ENCODE results near the gene CAPN5.

CAPN5 gene

DNA sequence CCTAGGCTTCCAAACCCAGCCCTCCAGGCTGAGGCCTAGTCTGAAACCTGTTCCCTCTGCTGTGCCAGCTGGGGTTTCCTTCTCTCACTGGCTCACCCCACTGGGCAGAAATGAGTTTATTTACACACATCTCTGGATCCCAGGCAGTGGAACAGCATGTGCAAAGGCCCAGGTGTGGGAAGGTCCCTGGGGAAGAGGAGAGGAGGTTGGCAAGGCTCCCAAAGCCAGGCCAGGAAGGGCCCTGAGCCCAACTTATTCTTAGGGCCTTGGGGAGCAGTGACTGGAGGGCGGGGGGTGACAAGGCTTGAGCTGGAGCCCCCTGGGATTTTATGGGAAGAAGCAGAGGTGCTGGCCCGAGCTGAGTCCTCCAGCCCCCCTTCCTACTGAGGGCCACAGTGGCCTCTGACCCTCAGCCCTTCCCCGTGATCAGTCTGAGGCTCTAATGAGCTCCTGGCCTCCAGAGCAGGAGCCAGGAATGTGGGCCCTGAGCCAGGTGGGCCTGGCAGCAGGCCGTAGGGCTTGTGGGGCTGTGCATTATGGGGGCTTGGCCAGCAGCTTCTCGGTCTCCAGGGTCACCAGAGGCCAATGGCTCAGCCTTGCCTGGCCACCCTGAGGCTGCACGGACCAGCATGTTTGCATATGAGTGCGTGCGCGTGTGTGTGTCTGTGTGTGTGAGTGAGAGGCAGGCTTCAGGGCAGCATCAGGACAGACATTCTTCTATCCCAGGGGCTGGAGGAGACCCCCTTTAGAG is 64.2 kb downstream of the CAPN5 start:
- DNase-seq (ENCODE audit: low spot score), result no peak

DNA sequence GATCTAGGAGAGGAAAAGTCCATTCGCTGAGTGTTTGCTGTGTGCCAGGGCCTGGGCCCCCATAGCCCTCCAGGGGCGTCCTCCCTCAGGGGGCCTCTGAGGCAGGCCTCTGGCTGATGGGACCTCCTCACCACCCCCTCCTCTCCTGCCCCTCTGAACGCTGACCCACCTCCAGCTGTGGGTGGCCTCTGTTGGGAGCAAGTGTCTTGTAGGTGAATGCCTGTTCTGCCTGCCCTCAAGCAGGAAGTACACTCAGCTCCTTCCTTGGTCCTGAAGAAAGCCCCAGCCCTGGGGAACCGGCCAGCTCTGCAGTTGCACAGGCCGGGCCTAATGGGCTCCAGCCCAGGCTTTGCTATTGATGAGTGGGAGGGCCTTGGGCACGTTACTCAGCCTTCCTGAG is 64.8 kb downstream of the CAPN5 start:
- DNase-seq (ENCODE audit: low spot score), result no peak

DNA sequence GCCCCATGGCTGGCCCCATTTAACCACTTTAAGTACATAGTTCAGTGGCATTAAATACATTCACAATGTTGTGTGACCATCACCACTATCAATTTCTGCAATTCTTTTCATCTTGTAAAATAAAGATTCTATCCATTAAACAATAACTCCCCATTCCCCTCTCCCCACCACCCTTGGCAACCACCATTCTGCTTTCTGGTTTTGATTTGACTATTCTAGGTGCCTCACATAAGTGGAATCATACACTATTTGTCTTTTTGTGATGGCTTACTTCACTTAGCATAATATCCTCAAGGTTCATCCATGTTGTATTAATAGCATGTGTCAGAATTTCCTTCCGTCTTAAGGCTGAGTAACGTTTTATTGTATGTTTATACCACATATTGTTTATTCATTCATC is 68.3 kb downstream of the CAPN5 start:
- DNase-seq (ENCODE audit: low spot score), result no peak

DNA sequence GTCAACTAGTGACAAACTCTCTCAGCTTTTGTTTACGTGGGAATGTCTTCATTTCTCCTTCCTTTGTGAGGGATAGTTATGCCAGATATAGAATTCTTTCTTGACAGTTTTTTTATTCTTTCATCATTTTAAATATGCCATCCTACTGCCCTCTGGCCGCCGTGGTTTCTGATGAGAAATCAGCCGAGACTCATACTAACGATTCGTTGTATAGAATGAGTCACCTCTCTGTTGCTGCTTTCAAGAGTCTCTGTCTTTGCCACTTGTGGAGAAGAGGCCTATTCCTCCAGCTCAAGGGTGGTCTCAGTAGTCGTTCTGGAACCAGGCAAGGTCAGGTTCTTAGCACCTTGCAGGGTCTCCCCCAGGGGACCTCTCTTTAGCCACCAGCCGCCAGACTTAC is 69.3 kb downstream of the CAPN5 start:
- no peak for DNase-seq (ENCODE audit: low spot score)

DNA sequence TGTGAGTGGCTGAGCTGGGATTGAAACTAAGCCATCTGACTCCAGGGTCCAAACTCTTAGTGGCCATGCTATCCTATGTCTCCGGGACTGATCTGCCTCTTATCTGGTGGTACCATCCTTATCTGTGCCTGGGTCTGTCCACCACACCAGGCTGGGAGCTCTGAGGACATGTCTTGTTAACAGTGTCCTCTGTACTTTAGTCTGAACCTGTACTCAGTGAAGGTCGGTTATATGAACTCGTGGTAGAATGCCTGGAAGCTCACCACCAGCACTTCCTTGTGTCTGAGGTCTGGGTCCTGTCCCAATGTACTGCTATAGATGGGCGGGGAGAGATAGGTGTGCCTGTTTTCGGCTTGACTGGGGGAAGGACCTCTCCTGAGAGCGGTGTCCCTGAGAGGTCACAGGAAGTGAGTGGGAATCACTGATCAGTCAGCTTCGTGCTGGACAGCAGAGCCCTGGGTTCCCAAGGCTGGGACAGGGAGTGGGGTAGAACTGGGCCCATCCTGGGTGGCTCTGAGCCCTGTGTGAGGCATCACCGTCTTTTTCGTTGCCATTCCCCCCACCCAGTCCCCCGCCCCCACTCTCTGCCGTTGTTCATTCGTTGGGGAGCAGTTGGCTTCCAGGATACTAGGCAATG is 70.1 kb downstream of the CAPN5 start:
- no peak for DNase-seq (ENCODE audit: low spot score)

DNA sequence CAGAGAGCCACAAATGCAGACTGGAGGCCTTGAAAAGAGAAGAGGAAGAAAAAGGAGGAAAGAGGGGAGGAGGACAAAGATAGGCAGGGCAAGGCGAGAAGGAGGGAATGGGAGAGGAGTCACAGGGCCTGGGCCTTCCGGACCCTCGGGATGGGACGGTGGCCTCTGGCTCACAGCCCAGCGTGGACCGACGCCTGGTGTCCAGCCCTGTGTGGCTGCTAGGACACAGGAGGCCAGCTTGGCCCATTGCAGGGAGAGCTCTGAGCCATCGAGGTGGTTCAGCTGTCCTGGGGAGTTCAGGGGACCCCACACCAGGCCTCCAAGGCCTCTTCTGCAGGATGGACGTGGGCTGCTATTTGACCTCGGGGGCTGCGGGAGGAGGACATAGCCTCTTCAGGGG is 70.7 kb downstream of the CAPN5 start:
- no peak for DNase-seq (ENCODE audit: low spot score)

DNA sequence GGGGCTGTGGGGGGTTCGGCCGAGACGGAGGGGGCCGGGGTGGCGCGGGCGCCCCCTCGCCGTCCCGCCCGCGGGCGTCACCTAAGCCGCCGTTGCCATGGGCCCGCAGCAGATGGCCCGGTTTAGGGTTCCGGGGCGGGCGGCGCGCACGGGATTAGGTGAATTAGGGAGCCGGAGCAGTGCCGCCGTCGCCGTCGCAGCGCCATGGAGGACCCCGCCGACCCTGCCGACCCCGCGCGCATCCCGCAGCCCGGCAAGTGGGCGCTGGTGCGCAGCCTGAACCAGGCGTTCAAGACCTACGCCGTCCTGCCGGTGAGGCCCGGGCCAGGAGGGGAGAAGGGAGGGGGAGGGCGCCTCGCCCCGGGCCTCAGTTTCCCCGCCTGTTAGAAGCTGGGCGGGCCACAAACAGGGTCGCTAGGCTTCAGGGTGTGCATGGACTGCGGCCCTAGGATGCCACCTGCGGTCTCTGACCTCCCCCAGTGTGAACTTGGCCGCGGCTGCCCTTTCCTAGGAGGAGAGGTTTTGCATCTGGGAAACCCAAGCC is 71.4 kb downstream of the CAPN5 start:
- no peak for DNase-seq (ENCODE audit: low spot score)

DNA sequence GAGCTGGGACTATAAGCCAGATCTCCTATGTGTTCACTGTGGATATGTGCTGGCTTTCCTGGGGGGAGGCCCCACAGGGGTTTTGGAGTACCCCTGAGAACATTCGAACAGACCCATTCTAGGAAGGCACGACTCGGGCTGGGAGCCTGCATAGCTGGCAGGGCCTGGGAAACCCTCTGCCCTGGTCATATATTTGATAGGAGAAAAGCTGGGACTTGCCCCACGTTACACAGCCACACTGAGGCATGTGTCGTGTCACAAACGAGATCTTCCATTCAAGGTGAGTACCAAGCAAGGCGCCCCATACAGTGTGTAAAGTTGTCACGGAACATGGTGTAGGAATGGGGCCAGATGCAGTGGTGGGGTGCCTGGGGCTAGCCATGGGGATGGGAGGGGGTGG is 72.4 kb downstream of the CAPN5 start:
- DNase-seq (ENCODE audit: low spot score), result no peak

DNA sequence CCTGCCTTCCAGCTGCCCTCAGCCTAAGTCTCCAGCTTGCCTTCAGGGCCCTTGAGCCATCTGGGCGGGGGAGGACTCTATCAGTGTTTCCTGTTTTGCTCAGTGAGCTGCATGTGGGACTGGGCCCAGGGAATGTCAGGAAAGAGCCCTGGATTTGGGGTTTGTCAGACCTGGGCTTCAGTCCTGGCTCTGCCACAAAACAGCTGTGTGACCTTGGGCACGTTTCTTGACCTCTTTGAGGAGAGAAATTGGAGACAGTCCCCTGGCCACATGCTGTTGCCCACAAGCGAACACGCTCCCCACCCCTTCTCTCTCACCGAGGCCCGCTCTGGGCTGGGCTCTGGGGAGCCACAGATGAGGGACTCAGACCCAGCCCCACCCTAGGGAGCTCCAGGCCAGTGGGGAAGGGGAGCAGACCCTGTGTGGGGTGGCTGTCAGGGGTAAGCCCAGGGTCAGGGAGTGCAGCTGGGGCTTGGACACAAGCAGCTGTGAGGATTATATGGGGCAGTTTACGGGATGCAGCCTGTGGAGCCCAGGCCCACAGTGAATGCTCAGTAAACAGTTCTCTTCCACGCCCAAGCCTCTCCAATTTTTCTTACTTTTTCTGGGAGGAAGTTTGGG is 73.6 kb downstream of the CAPN5 start:
- DNase-seq (ENCODE audit: low spot score), result no peak

DNA sequence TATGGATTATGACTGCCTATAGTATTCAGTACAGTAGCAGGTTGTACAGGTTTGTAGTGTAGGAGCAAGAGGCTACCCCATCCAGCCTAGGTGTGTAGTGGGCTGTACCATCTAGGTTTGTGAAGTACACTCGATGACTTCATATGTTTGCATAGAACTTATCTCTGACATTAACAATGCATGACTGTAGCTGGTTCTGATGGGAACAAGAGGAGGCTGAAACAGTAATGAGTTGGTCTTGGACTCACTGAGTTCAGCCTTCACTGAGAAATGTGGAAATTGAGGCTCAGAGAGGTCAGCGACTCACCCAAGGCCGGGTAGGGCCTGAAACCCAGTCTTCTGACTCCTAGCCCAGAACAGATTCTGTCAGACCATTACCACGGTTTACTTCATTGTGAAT is 74.3 kb downstream of the CAPN5 start:
- no peak for DNase-seq (ENCODE audit: low spot score)

DNA sequence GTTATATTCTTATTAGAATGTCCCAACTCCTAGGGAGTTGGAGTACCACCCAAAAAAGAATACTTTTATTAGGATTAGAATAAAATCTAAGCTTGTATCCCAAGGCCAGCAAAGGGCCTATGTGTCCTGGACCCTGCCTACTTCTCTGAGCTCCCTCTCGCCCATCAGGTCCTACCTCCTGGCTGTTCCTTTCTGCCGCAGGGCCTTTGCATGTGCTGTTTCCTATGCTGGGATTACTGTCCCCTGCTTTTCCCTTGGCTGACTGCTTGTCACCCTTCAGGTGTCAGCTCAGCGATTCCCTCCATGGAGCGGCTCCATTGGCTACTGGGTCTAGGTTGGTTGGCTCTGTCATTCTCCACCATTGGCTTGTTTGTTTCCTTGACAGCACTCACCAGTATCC is 74.7 kb downstream of the CAPN5 start:
- DNase-seq (ENCODE audit: low spot score), result no peak

DNA sequence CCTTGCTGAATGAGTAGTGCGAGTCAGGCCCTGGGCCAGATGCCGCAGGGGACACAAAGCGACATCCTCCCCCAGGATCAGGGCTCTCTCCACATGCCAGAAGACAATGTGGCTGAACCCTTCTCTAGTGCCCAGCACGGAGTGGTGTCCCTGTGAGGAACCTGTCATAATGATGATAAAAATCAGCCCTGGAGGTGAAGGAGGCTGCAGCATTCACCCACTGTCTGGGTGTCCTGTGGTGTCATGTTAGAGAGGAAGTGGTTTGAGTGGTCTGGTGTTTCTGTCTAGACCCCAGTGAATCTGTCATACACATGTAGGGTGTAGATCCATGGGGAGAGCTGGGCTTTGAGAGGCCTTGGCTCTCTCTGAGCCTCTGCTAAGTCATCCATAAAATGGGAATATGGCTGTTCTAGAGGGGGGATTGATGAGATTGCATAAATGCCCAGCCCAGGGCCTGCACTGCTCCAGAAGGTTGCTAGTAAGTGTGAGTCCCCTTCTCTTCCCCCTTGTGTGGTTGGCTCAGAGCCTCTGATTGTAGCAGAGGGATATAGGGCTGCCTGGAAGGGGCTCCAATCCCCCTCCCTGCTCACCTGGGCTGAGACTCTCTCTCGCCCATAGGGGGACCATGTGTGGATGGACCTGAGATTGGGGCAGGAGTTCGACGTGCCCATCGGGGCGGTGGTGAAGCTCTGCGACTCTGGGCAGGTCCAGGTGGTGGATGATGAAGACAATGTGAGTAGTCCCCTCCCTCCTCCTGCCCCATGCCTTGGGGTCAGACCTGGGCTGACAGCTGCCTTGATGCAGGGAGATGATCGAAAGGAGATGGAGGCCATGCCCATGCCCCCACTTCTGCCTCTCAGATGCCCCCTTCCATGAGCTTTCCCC is 75.6 kb downstream of the CAPN5 start:
- DNase-seq (ENCODE audit: low spot score), result no peak

DNA sequence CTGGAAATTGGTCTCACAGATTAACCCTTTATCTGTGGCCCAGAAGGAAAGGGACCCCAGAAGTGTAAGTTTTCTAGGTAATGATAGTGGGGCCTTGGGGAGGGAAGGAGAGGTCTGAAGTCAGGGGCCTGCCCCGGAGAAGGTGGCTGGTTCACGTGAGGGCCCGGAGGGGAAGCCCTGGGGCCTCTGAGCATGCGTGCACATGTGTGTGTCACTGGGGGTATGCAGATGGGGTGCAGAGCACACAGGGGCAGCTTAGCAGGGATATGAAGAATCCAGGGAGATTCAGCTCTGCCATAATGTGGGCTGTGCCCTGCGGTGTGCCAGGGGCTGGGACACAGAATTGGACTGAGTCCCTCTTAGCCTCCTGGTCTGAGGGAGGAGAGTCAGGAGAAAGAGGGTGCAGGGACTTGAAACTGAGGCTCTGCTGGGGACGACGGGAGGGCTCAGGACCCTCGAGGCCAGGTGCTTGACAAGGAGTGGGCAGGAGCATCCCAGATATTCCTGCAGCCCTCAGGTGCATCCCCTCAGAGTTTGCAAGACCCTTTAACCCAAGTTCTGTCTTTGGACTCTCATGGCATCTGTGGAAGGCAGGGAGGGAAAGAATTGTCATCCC is 76.7 kb downstream of the CAPN5 start:
- no peak for DNase-seq (ENCODE audit: low spot score)

DNA sequence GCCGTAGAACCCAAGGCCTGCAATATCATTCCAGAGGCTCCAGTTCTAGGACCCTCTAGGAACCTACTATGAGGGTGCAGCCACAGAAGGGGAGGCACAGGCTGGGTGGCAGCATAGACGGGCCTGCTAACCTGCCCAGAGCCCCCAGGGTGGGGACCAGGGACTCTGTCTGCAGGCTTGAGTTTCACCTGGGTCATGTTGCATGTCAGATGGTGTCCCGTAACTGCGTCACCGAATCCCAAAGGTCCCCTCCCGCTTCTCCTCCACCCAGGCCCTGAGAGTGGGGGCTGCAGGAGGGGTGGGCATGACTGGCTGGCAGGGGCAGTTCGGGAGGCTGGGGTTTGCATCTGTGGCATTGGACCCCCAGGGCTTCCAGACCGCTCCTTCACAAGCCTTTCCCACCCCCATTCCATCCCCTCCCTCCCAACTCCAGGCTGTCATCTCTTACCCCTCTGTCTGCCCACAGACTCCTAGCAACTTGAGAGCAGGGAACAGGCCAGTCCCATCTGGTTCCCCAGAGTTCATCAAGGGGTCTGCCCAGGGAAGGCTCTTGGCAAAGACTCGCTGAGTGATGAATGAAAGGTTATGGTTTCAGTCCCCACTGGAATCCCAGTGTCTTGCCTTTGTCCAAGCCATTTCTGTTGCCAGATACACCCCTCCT is 77.6 kb downstream of the CAPN5 start:
- DNase-seq (ENCODE audit: low spot score), result no peak

DNA sequence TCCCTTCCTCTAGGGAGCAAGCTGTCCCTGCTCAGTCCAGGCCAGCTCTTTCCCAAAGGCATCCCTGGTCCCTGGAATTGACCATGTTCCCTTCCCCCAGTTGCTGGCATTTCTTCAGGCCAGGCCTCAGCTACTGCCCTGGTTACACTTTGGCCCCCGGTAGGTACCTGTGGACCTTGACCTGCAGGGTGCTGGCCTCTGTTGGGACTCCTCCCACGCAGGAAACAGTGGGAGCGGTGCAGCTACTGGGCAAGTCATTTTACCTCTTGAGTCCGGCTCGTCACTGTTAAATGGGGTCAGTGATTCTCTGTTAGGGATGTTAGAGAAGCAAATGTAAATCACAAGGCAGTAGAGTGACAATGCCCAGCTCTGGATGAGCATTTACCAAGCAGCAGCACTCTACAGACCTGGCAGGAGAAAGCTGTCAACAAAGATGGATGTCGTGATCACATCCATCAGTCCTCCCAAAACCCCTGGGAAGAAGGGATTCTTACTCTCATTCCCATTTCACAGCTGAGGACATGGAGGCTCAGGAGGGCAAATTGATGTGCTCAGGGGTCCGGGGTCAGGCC is 78.2 kb downstream of the CAPN5 start:
- DNase-seq (ENCODE audit: low spot score), result no peak

DNA sequence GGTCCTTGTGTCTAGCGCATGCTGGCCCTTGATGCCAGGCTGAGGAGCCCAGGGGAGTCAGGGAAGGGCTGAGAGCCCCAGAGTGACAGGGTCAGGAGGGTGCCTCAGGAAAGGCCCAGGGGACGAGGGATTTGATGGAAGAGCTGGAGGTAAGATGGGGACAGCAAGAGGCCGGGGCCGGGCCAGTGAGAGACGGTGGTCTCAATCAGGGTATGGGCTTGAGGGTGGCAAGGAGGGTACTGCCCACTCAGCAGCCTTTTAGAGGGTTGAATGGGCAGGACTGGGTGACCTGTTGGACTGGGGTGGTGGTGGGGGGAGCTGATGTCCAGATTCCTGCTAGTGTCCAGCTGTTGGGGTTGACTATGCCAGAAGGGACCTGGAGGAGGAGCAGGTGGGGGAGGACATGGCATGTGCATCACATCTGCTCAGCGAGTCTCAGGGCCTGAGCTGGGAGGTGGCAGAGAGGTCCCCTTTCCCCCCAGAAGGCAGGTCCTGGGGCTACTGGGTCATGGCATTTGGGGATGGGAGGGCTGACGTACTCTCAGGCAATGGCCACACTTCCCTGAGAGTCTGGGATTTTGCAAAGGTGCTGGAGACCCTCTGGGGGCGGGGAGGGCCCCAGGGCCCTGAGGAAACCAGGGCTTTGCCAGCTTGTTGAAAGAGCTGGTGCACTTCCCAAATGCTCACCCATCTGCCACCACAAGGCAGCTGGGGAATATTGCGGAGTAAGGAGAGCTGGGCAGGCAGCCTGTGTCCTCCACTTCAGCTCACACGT is 79.7 kb downstream of the CAPN5 start:
- no peak for DNase-seq (ENCODE audit: low spot score)

DNA sequence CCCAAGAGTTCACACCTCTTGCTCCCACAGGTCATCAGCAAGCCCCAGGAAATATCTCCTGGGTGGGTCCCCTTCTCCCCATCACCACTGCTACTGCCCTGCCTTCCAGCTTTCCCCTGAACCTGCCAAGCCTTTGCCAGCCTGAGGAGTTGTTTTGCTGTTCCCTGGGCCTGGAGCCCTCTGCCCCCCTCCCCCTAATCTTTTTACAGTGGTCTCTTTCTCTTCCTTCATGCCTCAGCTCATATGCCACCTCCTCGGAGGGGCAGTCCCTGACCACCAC is 80.2 kb downstream of the CAPN5 start:
- no peak for DNase-seq (ENCODE audit: low spot score)

DNA sequence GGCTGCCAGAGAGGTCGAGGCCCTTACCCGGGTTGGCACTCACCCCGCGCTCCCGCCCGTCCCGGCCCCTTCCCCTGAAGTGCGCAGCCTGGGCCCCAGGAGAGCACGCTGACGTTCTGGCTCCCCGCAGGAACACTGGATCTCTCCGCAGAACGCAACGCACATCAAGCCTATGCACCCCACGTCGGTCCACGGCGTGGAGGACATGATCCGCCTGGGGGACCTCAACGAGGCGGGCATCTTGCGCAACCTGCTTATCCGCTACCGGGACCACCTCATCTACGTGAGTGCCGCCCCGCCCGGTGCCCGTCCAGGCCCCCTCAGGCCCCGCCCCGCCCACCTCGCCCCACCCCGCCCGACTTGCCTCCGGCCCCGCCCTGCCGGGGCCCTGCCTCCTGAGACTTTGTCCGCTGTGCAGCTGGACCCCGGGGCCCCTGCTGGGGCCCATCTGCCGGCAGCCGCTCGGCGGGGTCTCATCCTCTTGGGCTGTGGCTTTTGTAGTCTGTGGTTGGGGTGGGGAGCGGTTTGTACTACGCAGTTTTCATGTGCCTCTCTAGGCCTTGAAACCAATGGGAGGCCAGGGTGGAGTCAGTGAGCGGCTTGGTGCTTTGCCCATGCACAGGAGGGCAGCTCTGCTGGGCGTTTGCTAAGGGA is 81.0 kb downstream of the CAPN5 start:
- DNase-seq (ENCODE audit: low spot score), result no peak

DNA sequence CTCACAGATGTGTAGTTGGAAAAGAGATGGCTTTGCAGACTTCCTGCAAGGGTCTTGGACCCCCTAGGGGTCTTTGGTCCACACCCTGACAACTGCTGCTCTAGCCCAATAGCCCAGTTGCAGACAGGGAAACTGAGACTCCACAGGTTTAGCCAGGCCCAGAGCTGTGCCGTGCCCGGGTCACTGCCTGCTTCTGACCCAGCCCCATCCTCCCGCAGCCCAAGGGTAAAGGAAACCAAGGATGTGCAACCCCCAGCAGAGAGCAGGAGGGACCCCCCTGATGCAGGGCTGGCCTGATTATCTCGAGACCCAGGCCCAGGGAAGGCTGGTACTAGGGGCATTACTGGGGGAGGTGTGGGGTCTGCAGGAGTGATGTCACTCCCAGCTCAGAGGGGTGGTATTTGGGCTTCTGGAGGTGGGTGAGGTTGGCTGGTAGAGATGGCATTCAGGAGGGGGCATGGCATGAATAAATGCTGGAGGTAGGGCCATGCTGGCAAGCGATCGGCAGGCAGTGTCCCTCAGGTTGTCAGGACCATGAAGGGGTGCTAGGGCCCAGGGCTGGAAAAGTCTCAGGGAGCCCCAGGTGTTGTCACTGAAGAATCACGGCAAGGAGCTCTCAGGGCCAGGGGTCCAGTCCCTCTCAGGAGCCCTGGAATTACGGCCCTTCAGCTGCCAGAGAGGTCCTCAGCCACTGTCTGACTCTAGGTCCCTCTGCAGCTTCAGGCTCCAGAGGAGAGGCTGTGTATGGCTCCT is 82.4 kb downstream of the CAPN5 start:
- DNase-seq (ENCODE audit: low spot score), result no peak
